Psoas muscle (tissue), 8 donors: ENCODE data around the gene RNF130. TPM values are rescaled to one million over a fixed set of nuclear protein-coding genes. Genes with fewer than 3 reads are reported as not detected.
A peak's percentile ranks its signal among the peaks of the same experiment; 100 is the strongest.

Source experiments
- ATAC-seq, 4 donors: fragments of 200-7000 bp; cut with Tn5 transposase; one replicate each; pipeline ENCODE4 v1.9.1; 2020; ENCODE audit warnings: moderate library complexity in 3 of 4, mild to moderate bottlenecking in 2 of 4
- DNase-seq, 2 donors: peaks; one replicate each; pipeline ENCODE4 v3.0.0-alpha.2; 2020
- H3K27ac ChIP-seq: fragments of 200-600 bp; one replicate; pipeline ENCODE4 v1.8.0; 2022
- H3K27me3 ChIP-seq, 3 donors: fragments of 200-600 bp in 1 of 3; one replicate each; pipeline versions ENCODE4 v1.6.1 to v1.8.0; 2013 to 2022; ENCODE audit warnings: low read length in 2 of 3, mild to moderate bottlenecking in 2 of 3, moderate library complexity in 1 of 3; ENCODE audit not compliant: insufficient read depth in 3 of 3
- H3K36me3 ChIP-seq, 2 donors: fragments of 200-600 bp in 1 of 2; one replicate each; pipeline versions ENCODE4 v1.6.1 to v1.8.0; 2013 to 2022; ENCODE audit warnings: low read depth in 1 of 2, mild to moderate bottlenecking in 1 of 2, moderate library complexity in 1 of 2; ENCODE audit not compliant: insufficient read depth in 1 of 2
- H3K4me1 ChIP-seq: fragments of 200-600 bp; one replicate; pipeline ENCODE4 v1.8.0; 2022
- H3K4me3 ChIP-seq: fragments of 200-600 bp; one replicate; pipeline ENCODE4 v1.8.0; 2022; ENCODE audit warnings: mild to moderate bottlenecking
- H3K9me3 ChIP-seq: fragments of 200-600 bp; one replicate; pipeline ENCODE4 v1.8.0; 2022
- WGBS, 3 donors: extraction: QIAGEN DNeasy Blood & Tissue Kit; methylation state at CpG; one replicate each; pipeline versions ENCODE4 v1.1.6 to v1.1.7; 2013; 5-methylcytosine and 5-hydroxymethylcytosine counted together
- intact Hi-C, 2 donors: fragments of 100-400 bp; cut with DNase I; formaldehyde crosslinking; loops; one replicate each; pipeline versions ENCODE4 v1.11.0 to v1.14.2; 2022
- polyA plus RNA-seq, 3 donors: library from polyadenylated mRNA; stranded (reverse); fragments of 200-250 nt; gene quantifications; one replicate each; pipeline ENCODE4 v1.2.3, GENCODE V29; 2013
- total RNA-seq, 4 donors: library from RNA; stranded (reverse); fragmentation: NEBNext Ultra II Directional in 2 of 4; extraction: Animal tissue kit (Norgen Biotek cat#: 25700) in 2 of 4; gene quantifications; one replicate each; pipeline versions ENCODE4 v1.2.1 to v1.2.4, GENCODE V29; 2021 to 2023
- TF ChIP-seq, protein P1 (sequence below): fragments of 200-600 bp; IDR thresholded peaks from one replicate; pipeline ENCODE4 v1.8.0; 2022; ENCODE audit warnings: antibody characterized with exemption
- donor health status: healthy with polysubstance abuse.
- donor health status: DM: no; HTN: no; CAD: no; lungs with moderate emphysema.
- donor health status: Bipolar disorder and iron deficiency.
- donor health status: healthy.
- donor health status: DM: yes; HTN: yes; CAD: no.
- donor health status: DM: no; HTN: no; CAD: no.
- donor health status: DM: no; HTN: no; CAD: no.
- donor health status: DM: yes; HTN: yes; CAD: no.

Gene RNF130
- total and polyA plus RNA-seq, 7 donors = 34.1 to 45.3 (median 37.2) TPM

DNA sequence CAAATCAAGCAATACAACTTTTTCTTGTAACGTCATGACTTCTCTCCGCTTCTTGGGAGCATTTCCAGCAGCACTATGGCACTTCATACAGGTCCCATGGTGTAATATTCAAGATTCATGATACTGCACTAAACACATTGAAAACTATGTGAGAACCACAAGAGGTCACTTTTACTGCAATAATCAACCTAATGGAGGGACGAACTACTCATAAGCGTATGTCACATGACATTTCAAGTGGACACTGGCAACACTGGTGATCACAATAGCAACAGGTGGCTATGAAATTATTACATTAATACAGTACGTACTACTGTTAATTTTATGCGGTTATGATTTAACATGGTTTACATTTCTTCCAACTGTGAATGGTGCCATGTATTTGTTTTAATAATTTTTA is 85.2 kb downstream of the RNF130 start:
- H3K27ac ChIP-seq = no peak overlapping the region
- intact Hi-C loops = loop anchor here in 1 of 2 donors (5.0 kb wide), 1 partner anchor 106 kb away; no protein-coding TSS in a partner anchor
- ATAC-seq (peak; percentile 55 to 89 (median 76)), DNase-seq (no peak)
- WGBS, 3 donors = 48 to 76% (median 50%) methylated on average over 6 of the region's 6 CpGs
- H3K4me1 ChIP-seq = no peaks in the 10 kb centered on the region
- no peaks in the 10 kb centered on the region for H3K27me3 ChIP-seq
- TF ChIP-seq, protein P1, sequence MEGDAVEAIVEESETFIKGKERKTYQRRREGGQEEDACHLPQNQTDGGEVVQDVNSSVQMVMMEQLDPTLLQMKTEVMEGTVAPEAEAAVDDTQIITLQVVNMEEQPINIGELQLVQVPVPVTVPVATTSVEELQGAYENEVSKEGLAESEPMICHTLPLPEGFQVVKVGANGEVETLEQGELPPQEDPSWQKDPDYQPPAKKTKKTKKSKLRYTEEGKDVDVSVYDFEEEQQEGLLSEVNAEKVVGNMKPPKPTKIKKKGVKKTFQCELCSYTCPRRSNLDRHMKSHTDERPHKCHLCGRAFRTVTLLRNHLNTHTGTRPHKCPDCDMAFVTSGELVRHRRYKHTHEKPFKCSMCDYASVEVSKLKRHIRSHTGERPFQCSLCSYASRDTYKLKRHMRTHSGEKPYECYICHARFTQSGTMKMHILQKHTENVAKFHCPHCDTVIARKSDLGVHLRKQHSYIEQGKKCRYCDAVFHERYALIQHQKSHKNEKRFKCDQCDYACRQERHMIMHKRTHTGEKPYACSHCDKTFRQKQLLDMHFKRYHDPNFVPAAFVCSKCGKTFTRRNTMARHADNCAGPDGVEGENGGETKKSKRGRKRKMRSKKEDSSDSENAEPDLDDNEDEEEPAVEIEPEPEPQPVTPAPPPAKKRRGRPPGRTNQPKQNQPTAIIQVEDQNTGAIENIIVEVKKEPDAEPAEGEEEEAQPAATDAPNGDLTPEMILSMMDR = peak; percentile 31
- no peak overlapping the region for H3K4me3 ChIP-seq
- no peaks in the 10 kb centered on the region for H3K36me3 ChIP-seq
- H3K9me3 ChIP-seq = no peaks in the 10 kb centered on the region

DNA sequence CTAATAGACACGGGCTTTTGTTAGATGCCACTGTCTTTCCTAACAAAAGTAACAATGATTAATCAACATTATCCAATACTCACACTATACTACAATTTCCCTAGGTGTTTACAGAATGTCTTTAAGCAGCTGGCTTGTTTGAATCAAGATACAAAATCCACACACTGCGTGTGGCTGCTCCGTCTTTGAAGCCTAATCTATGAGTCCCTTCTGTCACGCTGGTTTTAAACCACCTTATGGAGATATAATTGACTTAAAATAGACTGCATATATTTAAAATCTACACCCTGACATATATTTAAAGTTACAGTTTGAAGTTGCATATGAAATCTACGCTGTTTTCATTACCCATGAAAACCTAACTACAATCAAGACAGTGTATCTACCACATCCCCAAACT is 89.9 kb downstream of the RNF130 start:
- intact Hi-C loops = no loop called here
- DNase-seq = no peak
- Histone ChIP-seq H3K36me3 (peaks cover 0 to 34% of the 10 kb centered on the region in 2 donors), H3K4me1 (no peaks in the 10 kb centered on the region), H3K9me3 (no peaks in the 10 kb centered on the region), H3K27ac (no peak overlapping the region), H3K4me3 (no peak overlapping the region), H3K27me3 (no peaks in the 10 kb centered on the region)
- ATAC-seq = no peak
- TF ChIP-seq, protein P1 = no peak
- 85 to 89% (median 86%) methylated on average over 5 of the region's 5 CpGs for WGBS, 3 donors

DNA sequence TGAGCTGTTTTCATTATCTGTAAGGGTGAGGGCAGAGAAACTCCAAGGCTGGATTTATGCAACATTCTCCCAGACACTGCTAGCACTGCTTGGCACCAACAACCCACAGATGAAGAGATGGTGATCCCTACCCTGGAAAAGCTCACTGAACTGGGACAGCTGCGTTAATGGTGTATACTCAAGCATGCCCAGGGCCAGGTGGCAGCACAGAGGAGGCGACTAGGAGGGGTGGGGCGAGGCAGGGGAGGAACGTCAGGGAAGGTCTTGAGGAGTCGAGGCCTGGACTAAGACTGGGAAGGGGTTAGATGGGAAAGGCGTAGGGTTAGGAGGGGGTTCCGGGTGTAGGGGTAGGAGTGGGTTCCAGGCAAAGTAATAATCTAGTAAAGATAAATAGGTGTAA is 90.8 kb downstream of the RNF130 start:
- WGBS, 3 donors = 72 to 89% (median 76%) methylated on average over 7 of the region's 7 CpGs
- Histone ChIP-seq H3K4me3 (no peak overlapping the region), H3K9me3 (no peaks in the 10 kb centered on the region), H3K36me3 (peaks cover 0 to 42% of the 10 kb centered on the region in 2 donors), H3K27ac (no peak overlapping the region), H3K4me1 (no peaks in the 10 kb centered on the region), H3K27me3 (no peaks in the 10 kb centered on the region)
- intact Hi-C loops = no loop called here
- TF ChIP-seq, protein P1 = no peak
- DNase-seq = no peak
- ATAC-seq = no peak

DNA sequence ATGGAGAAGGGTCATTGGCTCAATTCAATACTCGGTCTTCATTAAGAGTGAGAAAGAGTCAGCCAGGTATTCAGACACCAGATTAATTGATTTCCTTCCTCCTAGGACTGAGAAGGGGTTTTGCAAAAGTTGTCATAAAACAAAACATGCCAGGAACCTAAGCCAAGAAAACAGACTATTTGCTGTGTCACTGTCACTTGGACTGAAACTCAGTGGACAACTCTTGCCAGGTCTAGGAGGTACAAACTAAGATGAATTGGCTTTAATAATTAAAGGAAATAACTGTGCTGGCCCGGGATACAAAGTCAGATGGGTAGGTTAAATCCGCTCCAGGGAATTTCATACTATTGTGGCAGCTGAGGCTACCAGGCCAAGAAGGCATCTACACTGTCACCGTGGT is 92.8 kb downstream of the RNF130 start:
- DNase-seq (no peak), ATAC-seq (no peak)
- H3K4me3 ChIP-seq = no peak overlapping the region
- intact Hi-C loops = no loop called here
- 53 to 70% (median 56%) methylated on average over 4 of the region's 4 CpGs for WGBS, 3 donors
- peaks cover 0 to 55% of the 10 kb centered on the region in 2 donors for H3K36me3 ChIP-seq
- TF ChIP-seq, protein P1 = no peak
- H3K27ac ChIP-seq = no peak overlapping the region
- H3K4me1 ChIP-seq = no peaks in the 10 kb centered on the region
- H3K27me3 ChIP-seq = no peaks in the 10 kb centered on the region
- H3K9me3 ChIP-seq = no peaks in the 10 kb centered on the region

DNA sequence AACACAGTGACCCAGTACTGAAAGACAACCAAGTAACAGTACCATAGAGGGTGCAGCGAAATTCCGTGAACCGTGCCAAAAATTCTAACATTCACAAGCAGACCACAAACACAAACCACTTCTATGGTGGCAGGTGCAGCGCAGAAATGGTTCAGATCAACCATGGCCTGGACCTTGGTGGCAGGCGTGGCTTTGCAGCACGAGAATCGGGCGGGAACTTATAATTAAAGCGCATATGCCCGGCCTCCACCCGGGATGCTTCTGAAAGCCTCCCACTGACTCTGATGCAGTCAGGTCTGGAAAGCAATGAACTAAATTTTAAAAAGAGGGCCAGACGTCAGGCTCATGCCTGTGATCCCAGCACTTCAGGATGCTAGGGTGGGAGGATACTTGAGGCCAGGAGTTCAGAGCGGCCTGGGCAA is 95.8 kb downstream of the RNF130 start:
- no peaks in the 10 kb centered on the region for H3K9me3 ChIP-seq
- no peak overlapping the region for H3K27ac ChIP-seq
- no peak for ATAC-seq
- H3K4me1 ChIP-seq = no peaks in the 10 kb centered on the region
- H3K36me3 ChIP-seq = peaks cover 0 to 55% of the 10 kb centered on the region in 2 donors
- WGBS, 3 donors = 92 to 94% (median 93%) methylated on average over 13 of the region's 13 CpGs
- no peak for DNase-seq
- H3K27me3 ChIP-seq = no peaks in the 10 kb centered on the region
- intact Hi-C loops = no loop called here
- TF ChIP-seq, protein P1 = no peak
- no peak overlapping the region for H3K4me3 ChIP-seq
